Measurements from ENCODE around the gene RNASEL.
"Not testable (repeated sequence)": the region's sequence is repeated elsewhere in the genome, so short reads cannot be mapped to it uniquely, and the experiment has no call there.

RNASEL gene, protein sequence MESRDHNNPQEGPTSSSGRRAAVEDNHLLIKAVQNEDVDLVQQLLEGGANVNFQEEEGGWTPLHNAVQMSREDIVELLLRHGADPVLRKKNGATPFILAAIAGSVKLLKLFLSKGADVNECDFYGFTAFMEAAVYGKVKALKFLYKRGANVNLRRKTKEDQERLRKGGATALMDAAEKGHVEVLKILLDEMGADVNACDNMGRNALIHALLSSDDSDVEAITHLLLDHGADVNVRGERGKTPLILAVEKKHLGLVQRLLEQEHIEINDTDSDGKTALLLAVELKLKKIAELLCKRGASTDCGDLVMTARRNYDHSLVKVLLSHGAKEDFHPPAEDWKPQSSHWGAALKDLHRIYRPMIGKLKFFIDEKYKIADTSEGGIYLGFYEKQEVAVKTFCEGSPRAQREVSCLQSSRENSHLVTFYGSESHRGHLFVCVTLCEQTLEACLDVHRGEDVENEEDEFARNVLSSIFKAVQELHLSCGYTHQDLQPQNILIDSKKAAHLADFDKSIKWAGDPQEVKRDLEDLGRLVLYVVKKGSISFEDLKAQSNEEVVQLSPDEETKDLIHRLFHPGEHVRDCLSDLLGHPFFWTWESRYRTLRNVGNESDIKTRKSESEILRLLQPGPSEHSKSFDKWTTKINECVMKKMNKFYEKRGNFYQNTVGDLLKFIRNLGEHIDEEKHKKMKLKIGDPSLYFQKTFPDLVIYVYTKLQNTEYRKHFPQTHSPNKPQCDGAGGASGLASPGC

DNA sequence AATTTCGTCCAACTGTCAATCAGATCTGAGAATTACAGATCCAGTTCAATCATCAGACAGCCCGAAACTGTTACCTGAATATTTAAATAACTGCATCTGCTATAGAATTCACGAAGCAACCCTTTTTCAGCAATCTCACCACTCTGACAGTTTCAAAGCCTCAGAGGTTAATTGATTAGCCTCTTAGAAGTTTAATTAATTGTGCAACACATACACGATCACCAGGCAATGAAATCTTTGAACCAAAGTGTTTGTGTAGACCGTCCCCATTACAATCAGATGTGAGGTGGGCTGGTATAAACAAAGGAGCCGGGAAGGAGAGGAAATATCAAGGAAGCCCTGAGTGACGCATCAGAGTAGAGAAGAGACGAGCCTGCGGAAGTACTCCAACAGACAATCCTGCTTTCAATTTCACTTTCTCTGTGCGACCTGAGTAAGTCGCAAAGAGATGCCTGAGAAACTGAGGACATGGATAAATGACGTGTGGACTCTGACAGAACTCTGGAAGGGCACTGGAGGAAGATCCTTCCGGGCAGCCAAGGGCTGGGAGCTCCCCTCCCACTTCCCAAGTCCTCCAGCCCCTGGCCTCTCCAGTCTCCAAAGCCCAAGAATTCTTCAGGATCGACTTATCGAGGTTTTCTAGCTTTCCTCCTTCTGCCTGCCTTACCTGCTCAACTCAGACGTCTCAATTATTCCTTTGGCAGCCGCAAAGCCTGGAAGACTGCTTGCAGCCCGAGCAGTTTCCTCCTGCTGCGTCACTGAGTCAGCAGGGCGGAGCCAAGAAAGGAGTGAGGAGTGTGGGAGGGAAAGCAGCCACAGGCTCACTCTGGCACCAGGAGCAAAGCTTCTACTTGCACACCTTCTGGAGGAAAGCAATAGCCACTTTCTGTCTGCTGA, at the start of gene RNASEL:
Gene RNASEL, minus strand, starts transcription at position 757 of the 897 bp plus-strand sequence. CDS start 2,450 bp downstream, outside the sequence.
- peak; percentile 63 for DNase-seq

DNA sequence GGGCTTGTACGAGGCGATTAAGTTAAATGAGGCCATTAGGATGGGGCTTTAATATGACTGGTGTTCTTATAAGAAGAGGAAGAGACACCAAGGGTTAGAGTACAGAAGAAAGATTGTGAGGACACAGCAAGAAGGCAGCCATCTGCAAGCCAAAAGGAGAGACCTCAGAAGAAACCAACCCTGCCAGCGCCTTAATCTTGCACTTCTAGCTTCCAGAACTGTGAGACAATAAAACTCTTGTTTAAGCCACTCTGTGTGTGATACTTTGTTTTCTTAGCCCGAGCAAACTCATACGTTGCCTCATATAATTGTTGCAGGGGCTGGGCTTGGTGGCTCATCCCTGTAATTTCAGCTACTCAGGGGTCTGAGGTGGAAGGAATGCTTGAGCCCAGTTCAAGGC, 48.7 kb upstream of the RNASEL start:
- no peak for DNase-seq

DNA sequence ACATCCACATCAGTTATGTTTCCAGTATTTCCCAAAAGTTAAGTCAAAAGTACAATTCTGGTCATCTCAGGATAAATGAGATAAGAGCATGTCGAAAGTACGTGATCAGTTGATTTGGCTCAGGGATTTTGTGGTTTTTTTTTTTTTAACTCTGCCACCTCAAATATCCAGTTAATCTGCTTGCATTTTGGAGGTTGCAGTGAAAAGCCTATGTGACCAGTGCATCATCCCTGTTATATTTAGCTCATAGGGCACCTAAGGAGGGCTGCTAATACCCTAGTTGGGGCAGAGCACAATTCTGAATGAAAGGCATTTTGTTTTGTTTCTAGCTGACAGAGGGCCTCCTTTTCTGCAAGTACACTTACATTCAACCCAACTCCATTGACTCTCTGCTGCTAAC, 46.8 kb upstream of the RNASEL start:
- no peak for DNase-seq

DNA sequence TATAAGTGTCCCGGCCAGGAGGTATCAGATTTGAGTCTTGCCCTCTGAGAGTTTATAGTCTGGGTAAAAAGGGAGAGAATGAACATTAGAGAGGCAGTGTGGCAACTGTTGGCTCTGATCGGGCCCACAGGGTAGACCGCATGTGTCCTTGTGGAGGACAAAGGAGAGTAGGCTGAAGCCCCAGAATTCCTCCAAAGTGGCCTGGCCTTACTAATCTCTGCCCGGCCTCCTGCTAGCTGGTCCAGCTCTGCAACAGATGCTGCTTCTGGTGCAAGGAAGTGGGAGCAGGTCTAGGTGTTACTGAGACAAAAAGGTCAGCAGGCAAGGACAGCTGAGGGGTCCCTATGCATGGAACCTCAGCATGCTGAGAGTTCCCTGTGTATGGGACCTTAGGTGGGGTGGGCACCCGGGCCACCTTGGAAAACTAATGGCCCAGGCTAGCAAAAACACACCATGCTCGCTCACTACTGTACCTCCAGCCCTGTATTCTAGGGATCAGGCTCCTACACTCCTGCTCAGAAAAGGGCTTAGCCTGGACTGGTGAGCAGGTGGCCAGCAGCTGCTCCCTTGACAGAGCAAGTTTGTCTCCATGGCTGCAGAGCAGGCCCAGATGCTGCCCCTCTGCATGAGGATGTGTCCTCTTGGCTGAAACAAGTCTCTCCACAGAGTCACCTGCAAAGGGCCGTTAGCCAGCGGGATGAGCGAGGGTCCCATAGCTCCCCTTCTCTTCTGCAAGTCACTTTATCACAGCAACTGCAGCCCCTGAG, 45.4 kb upstream of the RNASEL start:
- no peak for DNase-seq

DNA sequence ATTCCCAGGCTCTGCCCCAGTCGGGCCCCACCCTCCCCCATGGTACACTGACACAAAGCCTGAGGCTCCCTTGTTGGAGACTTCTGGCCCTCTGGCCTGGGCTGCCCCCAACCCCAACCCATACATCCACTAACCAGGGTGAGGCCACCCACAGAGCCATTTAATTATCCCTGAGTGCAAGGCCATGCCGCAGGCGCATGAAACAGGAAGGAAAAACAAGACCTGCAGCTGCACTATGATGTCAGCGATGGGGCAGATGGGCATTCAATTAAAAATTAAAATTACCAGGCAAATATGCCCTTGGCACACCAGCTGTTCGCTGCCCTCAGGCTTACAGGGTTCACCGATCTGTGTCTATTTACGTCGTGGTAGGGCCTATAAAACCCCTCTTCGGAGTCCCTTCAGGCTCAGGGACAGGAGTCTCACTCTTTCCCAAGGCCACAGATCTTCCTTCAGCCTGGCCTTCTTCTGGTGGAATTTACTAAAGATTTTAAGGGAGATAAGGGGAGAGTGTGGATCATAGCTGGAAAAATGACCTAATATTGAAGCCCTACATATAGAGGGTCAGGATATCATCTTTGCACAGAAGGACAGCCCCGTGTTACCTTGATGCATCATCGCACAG, 44.7 kb upstream of the RNASEL start:
- DNase-seq, result no peak

DNA sequence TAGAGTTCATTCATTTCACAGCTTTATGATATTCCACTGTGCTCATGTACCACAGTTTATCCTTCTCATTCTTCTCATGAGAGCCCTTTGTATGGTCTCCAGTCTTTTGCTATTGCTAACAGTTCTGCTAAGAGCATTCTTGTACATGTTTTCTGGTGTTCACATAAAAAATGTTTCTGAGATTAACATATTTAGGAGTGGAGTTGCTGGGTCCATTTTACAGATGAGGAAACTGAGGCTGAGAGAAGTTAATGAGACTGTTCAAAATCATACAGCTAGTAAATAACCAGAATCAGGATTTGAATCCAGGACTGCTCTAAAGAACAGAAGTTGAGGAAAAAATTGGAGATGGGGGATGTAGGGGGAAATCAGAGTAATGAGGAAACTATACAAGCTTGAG, 44.0 kb upstream of the RNASEL start:
- DNase-seq, result no peak

DNA sequence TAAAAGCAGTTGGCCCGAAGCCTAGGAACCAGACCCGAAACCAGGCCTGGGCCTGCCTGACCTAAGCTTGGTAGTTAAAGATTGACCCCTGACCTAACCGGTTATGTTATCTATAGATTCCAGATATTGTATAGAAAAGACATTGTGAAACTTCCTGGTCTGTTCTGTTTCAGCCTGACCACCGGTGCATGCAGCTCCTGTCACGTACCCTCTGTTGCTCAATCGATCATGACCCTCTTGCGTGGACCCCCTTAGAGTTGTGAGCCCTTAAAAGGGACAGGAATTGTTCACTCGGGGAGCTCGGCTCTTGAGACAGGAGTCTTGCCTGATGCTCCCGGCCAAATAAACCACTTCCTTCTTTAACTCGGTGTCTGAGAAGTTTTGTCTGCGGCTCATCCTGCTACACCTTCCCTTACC, 43.4 kb upstream of the RNASEL start:
- not testable (repeated sequence) for DNase-seq

DNA sequence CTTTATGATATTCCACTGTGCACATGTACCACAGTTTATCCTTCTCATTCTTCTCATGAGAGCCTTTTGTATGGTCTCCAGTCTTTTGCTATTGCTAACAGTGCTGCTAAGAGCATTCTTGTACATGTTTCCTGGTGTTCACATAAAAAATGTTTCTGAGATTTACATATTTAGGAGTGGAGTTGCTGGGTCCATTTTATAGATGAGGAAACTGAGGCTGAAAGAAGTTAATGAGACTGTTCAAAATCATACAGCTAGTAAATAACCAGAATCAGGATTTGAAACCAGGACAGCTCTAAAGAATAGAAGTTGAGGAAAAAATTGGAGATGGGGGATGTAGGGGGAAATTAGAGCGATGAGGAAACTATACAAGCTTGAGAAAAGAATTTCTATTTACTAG, 42.9 kb upstream of the RNASEL start:
- DNase-seq, result no peak

DNA sequence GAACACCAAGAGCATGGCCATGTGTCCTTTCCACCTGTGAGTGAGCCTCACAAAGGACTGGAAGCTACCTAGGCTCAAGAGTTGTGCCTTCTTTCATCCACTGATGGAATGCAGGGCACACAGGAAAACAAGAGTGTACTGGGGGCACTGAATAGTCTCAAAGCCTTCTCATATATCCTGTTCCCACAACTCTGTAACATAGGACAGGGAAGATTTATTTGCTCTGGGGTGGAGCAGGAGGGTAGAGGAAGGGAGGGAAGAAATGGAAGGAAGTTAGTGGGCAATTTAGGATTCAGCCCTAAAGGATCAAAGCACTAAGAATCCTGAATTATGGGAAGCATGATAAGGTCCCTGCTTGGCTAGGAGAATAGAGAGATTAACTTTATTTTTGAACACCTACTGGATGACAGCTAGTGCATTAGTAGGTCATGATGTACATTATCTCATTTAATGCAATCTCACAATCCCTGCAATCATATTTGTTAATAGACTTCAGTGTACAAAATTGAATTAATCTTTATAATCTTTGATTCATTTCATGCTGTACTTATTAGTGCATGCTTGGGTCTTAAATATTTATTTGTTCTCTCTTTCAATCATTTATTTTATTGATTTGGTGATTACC, 42.1 kb upstream of the RNASEL start:
- no peak for DNase-seq

DNA sequence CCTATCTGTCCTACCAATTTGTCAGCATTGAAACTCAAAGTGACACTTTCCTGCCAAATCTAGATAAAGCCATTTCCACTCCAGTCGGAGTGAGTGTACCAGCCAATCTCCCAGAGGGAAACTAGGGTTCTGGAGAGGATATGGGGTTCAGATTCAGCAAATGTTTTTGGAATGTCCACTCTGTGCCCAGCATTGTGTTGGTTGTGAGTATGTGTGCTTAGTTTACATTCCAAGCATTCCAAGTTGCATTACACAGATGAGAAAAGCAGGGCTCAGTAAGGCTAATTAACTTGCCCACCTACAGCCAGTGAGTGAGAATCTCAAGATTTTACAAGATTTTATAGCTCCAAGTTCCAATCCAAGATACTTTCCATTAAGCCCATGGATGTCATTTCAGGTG, 41.5 kb upstream of the RNASEL start:
- no peak for DNase-seq

DNA sequence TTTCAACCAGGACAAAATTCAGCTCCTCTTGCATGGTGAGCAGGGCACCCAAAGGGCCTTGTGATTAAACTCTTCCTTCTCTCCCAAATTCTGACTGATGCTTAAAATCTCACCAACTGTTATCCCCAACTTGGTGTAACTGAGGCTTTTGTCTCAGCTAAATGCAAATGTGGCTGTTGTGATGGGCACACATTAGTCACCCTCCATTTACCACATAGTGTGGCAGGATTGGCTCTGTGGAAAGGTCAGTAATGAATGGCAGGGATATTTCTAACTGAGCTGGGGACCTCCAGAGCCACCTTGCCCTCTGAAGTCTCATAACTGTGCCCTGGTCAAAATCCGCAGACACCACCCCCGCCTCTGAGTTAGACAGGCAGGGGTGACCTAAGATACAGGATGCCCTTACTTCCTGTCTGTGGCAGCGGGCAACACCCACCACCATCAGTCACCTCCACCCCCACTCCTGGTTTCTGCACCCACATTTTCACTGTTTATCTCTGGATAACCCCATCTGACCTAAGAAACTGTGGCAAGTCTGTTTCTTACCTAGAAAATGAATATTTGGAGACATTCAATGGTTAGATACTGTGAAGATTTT, 40.5 kb upstream of the RNASEL start:
- DNase-seq, result no peak

DNA sequence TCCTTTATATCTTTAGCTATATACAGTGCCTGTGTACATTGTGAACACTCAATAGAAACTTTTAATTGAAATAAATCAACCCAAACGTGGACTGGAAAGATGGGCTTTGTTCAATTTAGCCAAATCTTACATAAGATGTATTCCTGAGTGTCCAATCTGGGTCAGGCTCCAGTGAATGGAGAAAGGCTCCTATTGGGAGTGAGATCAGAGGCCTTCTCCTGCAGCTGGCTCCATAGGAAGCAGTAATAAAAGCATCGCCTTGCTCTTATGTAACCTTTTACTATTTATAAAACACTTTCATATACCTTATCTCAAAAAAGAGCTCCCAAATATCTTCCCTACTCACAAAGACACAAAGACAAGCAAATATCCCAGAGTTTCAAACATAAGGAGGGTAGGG, 40.0 kb upstream of the RNASEL start:
- no peak for DNase-seq

DNA sequence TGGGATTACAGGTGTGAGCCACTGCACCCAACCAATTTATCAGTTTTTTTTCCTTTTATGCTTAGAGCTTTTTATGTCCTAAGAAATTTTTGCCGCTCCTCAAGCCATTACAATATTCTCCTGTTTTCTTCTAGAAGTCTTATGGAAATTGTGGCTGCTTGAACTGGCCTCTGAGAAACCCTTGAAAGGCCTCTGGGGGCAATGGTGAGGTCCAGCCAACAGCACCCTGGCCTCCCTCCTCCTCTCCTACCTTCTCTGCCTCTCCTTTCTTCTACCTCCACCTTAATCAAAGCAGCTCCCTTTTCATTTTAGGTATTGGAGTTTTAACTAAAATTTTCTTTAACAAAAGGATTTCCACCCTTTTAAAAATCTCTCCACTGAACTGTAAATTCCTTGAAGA, 39.6 kb upstream of the RNASEL start:
- DNase-seq, result no peak

DNA sequence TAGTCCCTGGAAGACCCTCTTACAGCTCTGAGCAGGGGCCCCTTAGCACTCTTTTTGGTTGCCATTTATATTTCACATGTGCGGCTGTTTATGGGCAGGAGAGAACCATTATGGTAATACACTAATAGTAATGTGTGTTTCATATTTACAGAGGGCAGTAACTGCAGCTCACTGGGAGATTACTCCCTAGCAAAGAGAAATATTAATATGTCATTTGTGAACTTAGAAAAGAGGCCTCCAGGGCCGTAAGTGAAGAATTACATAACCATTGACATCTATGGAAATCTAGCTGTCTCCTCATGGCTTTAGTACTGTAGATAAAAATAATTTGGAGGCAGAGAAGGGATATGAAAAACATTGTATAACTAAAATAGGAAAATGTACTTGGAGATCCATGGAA, 38.6 kb upstream of the RNASEL start:
- DNase-seq, result no peak

DNA sequence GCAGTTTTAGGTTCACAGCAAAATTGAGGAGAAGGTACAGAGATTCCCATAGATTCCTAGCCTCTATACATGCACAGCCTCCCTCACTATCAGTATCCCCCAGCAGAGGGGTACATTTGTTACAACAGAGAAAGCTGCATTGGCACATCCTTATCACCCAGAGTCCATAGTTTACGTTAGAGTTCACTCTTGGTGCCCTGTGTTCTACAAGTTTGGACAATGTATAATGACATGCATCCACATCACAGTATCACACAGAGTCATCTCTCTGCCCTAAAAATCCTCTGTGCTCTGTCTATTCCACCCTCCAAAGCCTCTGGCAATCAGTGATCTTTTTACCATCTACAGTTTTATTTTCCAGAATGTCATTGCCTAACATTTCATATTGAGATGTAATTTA, 37.5 kb upstream of the RNASEL start:
- DNase-seq, result no peak

DNA sequence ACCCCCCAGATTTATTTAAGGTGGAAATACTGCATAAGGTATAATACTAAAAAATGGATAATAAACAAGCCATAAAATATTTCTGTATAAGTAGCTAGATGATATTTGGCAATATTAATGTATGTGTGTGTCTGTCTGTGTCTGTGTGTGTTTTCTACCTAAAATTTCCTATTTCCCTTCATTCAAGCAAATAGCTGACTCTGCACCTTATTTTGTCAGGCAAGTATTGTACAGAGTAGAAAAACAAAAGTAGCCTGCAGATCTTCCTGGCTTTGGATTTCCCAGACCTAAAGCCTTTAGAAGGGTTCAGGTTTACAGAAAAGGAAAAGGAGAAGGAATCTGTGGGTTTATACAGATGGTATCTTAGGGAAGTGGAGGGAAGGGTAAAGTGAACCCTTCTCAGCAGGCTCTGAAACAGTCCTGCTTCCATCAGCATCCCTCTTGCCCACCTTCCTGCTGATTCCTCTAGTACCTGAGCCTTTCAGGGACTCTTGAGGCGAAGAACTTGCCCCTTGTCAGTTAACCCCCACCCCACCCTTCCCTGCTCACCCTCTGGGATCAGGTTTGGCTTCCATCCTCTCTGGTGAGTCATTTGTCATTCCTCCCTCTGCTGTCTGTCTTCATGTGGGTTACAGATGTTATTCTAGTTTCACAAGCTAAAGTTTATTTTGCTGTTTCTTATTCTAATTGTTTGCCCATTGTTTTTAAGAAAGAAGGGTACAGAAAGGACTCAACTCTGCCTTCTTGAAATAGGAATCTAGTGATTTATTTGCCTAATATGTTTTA, 36.9 kb upstream of the RNASEL start:
- peak; percentile 45 for DNase-seq

DNA sequence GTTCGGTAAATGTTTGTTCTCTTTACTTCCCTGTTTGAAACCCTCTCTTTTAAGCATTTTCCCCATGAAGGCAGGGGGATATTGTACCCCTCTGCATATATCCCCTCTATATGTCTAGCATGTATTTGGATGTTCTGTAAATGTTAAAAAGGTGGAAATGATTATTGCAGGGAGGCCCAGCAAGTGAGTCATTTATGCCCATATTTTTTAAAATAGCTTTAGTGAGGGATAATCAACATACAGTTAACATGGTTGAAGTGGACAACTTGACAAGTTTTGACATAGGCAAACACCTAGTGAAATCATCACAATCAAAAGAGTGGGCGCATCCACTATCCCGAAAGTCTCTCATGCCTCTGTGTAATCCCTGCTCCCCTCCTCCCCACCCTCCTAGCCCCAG, 36.0 kb upstream of the RNASEL start:
- DNase-seq, result no peak

DNA sequence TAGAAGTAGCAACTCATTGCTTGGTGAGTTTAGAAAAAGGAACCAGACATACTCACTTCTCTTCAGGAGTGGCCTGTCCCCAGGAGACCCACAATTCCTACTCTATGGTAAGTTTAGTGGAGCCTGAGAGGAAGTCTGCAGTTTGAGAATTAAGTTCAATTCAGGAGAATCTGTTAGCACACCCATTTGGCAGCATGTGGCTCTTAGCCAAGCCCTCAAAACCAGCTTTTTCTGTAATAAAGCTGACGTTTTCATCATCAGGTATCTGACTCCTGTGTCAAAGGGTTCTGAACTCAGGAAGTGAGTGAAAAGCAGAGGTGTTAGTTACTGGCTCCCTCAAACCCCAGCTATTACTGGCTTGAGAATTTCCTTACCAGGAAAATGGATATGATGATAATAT, 35.5 kb upstream of the RNASEL start:
- DNase-seq, result no peak

DNA sequence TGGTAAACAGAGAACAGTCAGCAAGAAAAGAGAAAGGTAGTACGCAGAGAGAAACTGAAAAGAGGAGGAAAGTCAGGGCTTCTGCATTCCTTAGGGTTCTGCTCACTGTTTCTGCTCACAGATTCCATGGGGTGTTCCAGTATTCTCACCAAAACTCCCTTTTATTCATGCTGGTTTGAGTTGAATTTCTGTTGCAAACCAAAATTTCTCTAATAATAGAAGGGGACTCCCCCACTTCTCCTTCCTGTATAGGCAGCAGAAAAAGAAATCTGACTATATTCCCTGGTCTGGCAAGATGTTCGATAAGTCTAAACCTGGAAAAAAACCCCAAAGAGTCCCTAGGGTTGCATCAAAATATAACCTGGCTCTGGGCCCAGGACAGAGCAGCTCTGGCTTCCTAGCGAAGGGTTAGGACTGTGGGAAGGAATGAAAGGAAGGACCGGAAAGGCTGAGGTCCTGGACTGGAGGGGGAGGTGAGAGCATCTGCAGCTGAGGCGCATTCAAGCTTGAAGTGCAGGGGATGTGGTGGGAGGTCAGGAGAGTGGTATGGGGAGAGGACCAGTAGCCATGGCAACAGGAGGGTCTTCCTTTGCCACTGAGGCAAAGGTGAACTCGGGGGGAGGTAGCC, 34.0 kb upstream of the RNASEL start:
- peak; percentile 62 for DNase-seq

DNA sequence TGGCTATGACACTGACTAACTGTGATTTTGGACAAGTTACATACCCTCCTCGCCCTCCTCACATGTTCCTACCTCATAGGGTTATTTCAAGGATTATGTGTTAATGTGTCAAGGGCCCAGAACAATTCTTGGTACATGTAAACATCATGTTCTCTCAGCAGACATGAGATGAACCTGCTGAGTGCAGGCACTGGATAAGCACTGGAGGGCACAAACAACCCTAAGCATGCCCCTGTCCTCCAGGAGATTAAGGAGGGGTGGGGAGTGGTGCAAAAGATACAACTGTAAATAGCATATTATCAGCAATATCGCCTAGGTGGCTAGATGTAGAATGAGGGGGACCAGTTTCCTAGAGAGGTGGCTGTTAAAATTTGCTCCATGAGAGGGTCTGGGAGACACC, 32.9 kb upstream of the RNASEL start:
- no peak for DNase-seq

Data from fibroblast of skin of right biceps (primary cell).